ENCODE measurements around the gene HOXB6. TPM values are rescaled to one million over a fixed set of nuclear protein-coding genes. Genes with fewer than 3 reads are reported as not detected.
A peak's percentile ranks its signal among the peaks of the same experiment; 100 is the strongest.

HOXB6 gene
- polyA plus RNA-seq, 4 donors = 81.5 to 108 (median 90.6) TPM

DNA sequence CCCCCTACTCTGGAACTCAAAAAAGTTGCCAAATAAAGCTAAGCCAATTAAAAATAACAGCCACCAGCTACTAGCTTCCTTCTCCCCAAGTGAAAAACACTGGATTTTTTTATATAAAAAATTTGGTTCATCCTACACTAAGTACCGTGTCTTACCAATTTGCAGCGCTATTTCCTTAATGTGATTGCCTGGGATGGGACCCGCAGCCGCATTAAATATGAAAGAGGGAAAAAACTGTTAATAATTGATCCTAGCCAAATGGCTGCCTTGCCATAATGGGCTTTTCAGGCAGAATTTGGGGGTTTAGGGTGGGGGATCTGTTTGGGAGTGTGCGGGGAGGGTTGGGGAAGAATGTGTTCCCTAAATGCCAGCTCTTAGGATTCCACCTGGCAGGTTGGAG is 19.3 kb upstream of the HOXB6 start:
- no peak for DNase-seq (ENCODE audit: low read depth in 4 of 4, low spot score in 3 of 4)

DNA sequence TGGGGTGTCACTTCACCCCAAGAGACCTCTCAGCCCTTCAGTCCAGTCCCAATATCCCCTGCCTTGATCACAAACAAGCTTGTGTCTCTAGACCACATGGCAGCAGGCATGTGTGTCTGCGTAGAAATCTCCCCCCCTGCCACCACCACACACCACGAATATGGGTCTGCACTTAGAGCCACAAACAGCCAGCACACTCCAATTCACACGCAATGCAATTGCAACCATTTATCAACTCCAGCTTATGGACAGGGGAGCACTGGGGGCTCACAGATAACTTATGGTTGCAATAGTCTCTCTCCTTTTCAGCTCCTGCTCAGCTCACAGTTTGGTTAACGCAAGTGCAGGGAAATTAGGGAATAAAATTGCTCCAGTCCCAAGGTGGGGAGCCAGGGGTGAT is 18.8 kb upstream of the HOXB6 start:
- no peak for DNase-seq (ENCODE audit: low read depth in 4 of 4, low spot score in 3 of 4)

DNA sequence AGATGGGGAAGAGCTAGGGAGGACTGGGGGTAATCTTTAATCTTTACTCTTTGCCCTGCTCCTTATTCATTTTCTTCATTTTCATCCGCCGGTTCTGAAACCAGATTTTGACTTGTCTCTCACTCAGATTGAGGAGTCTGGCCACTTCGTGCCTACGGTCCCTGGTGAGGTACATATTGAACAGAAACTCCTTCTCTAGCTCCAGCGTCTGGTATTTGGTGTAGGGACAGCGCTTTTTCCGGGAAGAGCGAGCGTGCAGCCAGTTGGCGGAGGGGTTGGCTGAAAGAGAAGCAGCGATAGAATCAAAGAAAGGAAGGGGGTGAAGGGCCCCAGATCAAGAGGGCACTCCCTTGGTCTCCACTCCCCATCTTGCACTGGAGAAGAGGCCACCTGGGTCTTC is 18.1 kb upstream of the HOXB6 start:
- DNase-seq (ENCODE audit: low read depth in 4 of 4, low spot score in 3 of 4) = no peak

DNA sequence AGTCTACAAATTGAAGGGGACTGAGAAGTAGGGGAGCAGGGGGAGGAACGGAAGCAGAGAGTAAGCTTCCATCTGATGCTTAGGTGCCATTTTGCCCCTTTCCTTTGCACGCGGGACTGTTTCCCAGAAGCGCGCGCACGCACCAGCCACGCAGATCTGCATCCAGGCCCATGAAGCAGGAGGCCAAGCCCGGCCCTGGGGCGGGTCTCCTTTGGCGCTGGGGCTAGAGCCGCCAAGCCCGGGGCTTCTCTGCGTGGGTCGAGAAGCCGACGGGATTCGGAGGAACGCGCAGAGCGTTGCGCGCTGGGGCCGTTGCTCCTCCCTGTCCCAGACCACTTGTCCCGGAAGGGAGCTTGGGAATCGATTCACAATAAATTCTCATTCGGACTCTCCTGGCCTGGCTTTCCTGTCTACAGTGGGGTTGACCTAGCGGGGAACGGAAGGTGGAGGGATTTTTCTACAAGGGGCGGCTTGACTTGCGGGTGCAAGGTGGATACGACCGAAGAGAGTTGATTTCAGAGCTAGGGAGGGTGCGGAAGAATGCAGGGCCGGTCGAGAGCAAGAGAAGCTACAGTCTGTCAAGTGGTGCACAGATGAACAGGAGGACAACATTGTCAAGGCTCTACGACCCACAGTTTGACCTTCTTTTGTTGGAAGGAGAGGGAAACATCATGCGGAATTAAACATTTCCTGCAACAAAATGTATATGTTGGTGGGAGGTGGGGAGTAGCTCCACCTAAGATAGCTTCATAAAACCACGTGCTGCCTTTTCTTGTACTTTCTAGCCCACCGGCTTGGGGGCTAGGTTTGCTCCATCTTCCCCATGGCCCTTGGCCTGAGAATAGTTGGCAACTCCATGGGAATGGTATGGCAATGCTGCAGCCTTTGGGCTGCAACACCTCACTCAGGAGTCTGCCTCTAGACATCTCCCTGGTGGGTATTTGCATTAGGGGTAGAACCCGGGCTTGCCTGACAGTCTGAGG is 16.9 kb upstream of the HOXB6 start:
- DNase-seq (ENCODE audit: low read depth in 4 of 4, low spot score in 3 of 4) = no peak

DNA sequence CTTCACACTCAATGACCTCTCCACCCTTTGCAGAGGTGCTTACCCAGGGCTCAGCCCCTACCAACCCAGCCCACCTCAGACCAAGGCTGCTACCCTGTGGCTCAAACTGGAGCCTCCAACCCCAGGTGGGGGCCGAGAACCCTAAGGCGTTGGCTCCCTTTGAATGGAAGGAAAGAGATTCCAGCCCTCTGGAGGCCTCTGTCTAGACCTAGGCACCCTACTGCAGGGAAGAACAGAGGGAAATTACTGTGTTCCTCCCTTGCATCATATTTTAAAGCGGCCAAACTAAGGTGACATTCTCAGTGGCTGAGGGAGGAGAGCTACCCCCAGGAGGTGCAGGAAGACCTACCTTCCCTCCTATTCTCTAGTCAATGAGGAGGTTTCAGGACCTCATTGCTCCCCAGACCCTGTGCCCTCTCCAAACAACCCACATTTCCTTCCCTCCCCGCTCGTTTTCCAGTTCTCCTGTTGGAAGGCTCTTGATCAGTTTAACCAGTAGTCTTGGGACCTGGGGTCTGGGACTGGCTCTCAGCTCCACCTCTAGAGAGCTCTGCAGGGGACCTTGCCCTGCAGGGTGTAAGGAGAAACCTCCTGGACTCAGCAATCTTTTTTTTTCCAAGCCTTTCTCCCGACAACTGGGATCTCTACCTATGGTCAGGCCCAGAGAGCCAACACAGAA is 15.8 kb upstream of the HOXB6 start:
- DNase-seq (ENCODE audit: low read depth in 4 of 4, low spot score in 3 of 4) = no peak

DNA sequence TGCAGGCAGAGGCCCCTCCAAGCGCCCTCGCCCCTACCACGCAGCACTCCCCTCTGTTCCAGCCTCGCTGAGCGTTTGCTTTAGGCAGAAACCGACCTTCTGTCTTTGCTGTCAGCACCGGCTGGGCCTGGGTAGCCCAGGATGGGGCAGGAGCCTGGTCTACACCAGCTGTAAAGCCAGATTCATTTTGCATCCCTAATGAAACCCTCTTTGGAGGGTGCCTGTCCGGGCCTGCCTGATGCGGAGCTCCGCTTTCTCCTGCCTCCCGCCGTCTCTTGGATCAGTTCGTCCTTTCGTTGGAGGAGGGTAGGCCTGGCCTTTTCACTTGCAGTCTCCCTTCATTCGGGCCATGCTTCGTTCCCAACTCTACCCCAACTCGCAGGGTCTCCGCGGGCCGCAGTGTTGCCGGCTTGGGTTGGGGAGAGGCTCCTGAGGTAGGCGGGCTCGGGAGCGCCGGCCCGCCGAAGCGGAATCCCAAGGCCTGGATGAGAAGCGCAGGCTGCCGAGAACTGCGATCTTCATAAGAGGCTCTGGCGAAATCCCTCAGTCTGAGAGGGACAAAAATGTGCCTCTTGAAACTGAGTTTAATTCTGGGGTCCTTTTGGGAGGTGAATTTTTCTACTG is 15.2 kb upstream of the HOXB6 start:
- DNase-seq (ENCODE audit: low read depth in 4 of 4, low spot score in 3 of 4) = no peak

DNA sequence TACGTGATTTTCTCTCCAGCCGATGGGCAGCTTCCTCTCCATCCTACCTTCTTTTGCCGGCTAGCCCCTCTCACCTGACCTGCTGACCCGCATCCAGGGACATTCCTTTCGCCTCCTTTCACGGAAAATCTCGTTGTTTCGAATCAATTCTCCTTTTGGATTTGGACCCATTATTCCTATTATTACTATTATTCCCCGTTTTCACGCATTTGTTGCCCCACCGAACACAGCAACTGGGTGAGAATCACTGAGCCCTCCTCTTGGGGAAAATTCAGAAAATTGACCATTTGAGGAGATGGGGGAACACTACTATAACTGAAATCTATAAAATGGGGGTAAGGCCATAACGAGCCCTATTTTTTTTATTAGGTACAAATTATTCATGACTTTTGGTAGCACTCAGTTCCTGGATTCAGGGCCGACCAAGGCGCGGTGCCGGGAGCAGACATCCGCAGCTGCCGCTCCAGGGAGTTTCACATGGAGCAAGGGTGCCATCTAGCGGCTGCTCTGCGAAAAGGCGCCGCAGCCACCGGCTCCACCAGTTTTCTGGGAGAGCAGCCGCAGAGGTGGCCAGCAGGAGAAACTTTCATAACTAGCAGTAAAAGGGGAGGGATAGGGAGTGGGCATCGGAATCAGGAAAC is 13.6 kb upstream of the HOXB6 start:
- peak in 1 of 4 donors; percentile 85 for DNase-seq (ENCODE audit: low read depth in 4 of 4, low spot score in 3 of 4)

DNA sequence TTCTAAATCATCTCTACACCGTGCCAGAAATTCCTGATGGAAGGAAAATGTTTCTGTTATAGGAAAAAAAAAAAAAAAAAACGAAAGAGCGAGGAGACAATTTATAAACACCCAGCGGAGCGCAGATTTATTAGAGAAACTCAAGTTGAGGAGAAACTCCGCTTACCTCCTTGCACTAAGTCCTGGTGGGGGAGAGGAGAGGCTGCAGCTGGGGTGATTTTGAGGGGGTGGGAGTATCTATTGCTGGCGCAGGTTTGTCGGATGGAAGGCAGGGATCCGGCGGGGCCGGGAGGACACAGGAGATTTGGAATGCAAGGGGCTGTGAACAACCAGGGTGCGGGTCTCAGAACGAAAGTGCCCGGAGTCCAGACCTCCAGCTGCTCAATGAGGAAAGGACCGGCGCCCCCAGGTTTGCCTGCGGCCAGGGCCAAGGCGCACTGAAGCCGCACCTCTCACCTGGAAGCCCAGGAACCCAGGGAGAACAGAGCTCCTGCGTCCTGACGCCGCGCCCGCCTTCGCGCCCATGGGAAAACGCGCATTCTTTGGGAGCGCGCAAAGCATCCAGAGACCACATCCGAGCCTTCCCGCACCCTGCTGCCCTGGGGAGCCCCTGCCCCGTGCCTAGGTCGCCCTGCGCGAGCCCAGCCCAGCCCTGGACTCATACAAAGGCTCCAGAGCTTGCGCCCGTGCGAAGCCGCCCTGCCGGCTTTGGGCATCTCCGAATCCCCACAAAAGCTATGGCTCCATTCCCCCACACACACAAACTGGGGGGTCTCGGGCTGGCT is 12.9 kb upstream of the HOXB6 start:
- DNase-seq (ENCODE audit: low read depth in 4 of 4, low spot score in 3 of 4) = no peak

DNA sequence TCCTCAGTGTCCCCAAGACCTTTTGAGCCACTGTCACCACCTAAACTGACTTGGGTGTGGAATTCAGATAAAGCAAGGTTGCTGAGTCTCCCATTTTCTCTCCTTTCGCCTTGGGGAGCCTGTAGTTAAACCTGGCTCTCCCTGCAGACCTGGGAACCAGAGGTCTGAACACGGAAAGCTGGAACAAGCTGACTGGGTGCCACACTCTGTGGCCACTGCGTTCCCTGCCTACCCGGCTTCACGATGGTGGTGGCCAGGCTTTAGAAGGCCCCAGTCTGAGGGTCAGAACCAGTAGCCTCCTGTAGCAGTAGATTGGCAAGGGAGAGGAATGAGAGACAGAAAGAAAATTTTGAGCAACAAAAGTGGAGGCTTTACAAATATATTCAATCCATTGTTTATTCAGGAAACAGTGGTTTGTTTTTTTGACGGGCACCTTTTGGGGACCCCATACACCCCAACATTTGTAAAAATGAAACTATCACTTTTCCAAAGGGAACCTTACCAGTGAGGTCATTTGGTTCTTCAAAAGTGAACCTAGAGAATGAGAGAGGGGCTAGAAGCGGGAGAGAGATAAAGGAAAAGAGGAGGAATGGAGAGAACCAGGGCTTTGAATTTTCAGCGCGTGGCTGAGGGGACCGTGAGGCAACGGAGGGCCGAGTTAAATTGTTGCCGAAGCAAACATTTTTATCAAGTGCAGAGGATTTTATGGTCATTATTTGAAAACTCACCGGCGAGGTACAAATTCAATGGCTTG is 12.1 kb upstream of the HOXB6 start:
- DNase-seq (ENCODE audit: low read depth in 4 of 4, low spot score in 3 of 4) = no peak

DNA sequence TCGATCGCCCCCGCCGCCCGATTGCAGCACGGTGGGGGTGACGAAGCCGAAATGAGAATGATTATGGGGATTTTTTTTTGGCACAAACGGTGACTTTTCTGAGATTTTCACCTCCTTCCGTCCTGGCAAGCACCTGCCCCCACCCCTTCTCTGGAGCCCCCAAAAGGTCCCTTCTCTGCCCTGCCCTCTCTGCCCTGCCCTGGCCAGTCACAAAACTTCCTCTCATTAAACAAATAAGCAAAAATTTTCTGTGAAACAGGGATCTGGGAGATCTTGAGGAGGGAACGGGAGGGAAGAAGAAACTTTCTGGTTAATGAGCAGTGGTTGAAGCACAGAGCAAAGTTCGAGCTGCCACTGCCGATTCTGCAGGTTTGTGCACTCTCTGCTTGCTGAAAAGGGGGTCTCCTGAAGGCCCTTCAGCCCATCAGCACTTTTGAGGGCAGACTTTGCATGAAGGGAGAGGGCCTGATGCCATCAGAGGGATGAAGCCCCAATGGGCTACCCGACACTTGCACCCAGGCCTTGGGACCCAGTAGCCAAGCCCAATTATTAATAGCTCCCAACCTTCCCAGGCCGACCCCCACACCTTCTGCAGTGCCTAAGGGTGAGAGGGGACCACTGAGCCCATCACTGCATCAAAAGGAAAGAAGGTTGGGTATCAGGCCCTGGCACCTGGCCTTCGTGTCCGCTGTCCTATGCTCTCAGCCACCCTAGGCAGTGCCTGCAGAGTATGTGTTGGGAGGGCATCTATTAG is 11.4 kb upstream of the HOXB6 start:
- DNase-seq (ENCODE audit: low read depth in 4 of 4, low spot score in 3 of 4) = no peak

DNA sequence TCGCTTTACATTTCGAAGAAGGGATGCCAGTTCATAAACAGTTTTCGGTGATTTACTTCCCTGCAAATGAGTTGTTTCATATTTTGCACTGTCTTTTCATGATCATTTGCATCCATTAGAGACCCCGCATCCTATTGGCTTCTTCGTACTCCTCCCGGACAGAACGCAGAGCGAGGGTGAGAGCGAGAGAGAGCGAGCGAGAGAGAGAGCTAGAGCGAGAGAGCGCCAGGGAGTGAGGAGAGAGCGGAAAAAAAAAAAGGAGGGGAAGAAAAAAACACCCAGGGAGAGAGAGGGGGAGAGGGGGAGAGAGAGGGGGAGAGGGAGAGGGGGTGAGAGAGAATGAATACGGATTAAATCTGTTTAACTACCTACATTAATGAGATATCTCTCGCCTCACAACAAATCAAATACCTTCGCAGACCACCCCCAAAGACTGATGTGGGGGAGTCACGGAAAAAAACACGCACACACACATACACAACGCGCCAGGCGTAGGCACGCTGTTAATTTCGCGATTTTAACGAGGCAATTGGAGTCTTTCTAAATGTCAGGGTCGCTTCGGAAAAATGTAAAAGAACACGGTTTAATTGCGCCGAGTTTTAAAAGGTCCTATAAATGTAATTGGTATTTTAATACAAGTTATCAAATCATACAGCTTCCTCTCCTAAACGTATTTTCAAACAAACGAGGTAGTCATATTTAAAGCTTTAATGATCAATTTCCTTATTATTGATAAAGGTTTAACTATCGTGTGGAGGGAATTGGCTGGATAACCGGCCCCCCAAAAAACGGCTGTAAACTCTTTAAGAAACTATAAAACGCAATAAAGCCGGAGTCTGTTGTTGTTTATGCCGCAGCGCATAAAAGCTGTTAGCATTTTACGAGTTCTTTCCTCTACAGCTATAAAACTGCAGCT is 10.5 kb upstream of the HOXB6 start, which contains the start of gene HOXB8:
Gene HOXB8, minus strand, starts transcription at position 246 of the 916 bp plus-strand sequence. CDS start 588 bp downstream, outside the sequence.
- no peak for DNase-seq (ENCODE audit: low read depth in 4 of 4, low spot score in 3 of 4)

DNA sequence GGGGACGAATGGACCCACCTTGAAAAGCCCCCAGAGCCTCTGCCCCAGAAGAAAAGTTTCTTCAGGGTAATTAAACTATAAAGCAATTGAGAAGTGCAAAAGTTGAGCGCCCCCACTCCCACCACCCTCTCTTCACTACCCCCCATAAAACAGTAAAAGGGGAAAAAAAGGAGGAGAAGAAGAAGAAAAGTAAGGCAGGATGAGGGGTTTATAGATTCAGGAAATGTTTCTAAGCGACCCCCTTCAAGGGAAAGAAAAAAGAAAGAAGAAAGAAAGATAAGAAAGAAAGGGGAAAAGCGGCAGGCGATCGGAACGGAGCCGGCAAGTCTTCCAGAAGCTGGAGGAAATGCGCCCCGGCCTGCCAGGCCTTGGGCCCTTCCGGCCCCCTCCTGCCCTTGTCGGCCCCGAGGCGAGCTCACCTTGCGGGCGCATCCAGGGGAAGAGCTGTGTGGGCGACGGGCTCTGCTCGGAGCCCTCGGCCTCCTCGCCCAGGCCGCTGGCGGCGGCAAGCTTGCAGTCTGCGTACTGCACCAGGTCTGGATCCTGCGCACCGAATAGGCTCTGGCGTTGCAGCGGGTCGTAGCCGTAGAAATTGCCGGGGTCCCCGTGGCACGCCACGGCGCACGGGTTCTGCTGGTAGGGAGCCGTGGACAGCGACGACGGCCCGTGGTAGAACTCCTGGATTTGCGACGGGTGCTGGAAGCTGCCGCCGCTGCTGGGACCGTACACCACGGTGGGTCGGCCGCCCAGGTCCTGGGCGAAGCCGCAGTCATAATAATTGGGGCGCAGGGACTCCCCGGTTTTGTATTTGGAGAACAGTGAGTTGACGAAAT is 9.3 kb upstream of the HOXB6 start:
- DNase-seq (ENCODE audit: low read depth in 4 of 4, low spot score in 3 of 4) = no peak

DNA sequence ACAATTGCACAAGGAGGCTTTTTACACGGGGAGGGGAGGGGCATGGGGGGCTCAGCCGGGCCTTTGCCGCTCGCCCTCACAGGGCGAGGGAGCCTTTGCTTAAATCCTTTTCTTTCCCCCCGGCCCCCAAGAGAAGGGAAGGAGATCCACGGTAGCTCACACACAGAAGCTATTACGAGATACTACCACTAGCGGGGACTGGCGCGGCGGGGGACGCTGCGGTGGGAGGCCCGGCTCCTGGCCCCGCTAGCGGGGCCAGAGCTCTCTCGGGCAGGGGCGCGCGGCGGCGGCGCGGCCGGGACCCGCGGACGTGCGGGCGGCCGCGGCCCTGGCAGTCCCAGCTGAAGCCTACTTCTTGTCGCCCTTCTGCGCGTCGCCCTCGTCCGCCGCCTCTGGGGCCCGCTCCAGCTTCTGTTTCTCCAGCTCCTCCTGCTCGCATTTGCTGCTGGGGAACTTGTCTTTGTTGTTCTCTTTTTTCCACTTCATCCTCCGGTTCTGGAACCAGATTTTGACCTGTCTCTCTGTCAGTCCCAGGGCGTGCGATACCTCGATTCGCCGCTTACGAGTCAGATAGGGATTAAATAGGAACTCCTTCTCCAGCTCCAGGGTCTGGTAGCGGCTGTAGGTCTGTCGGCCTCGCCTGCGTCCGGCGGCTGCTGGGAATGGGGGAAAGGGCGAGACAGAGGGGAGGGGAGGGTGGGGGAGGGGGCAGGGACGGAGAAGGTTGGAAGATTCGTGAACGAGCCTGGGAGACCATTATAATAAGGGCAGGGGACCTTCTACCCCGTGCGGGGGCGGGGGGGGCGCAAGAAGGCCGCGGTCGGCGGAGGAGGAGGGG is 8.3 kb upstream of the HOXB6 start:
- no peak for DNase-seq (ENCODE audit: low read depth in 4 of 4, low spot score in 3 of 4)

DNA sequence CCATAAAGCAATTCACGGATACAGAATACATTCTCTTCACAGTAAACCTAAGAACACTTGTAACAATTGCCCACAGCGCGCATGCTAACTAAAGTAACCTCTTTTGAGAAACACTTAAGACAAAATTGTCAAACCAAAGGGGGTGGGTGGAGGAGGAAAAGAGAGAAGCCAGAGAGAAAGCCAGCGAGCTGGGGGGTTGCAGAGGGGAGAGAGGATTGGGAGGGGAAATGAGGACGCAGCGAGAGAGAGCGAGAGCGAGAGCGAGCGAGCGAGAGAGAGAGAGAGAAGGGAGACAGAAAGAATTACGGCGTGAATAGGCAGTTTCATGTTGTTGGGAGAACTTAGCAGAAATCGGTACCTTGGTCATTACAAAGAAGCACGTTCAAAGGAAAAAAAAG is 7.7 kb upstream of the HOXB6 start:
- DNase-seq (ENCODE audit: low read depth in 4 of 4, low spot score in 3 of 4) = no peak

DNA sequence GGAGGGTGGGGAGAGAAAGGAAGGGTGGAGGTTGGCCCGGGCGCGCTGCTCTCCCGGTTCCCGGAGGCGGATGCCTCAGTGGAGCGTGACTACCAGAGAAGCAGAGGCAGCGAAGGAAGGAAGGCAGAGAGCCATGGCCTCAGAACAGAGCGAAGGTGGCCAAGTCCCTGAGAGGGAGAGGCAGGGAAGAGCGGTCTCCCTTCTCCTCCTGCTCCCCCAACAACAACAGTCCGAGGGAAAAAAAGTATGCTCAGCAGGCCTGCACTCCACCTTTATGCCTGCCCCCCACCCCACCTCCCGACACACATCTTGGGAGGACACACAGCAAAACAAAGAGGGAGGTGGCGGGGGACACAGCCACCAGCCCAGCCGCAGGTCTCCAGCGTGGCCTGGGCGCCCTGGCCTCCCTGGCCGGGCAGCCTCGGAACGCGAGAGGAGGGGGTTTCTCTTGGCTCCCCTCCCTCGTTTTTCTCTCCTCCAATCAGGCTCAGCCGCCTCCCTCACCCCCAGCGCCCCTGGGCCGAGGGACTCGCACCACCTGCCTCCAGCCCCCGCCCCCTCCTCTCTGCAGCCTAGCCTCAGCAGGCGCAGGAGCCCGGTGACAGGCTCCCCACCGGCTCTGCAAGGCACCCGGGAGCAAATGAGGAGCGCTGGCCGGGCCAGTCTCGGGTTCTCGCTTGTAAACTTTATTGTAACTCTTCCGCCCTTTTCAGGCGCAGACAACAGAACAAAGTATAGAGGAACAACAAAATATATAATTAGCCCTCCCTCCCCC is 7.1 kb upstream of the HOXB6 start:
- DNase-seq (ENCODE audit: low read depth in 4 of 4, low spot score in 3 of 4) = peak in 1 of 4 donors; percentile 80

Measured in right renal pelvis (tissue), 4 donors.